NK-92 (cell line): ENCODE data around the gene RTP3.
"Not testable (repeated sequence)": the region's sequence is repeated elsewhere in the genome, so short reads cannot be mapped to it uniquely, and the experiment has no call there.

Experiments used
- DNase-seq: peaks from one replicate; lab custom pipeline; 2025; ENCODE audit not compliant: unreplicated experiment; lab: John Stamatoyannopoulos, UW

Gene RTP3

GRCh38 chr3:46544771-46545503 lies 47.2 kb downstream of the RTP3 start:
- DNase-seq = no peak

GRCh38 chr3:46545818-46546630 lies 48.2 kb downstream of the RTP3 start:
- no peak for DNase-seq

GRCh38 chr3:46546896-46547440 lies 49.2 kb downstream of the RTP3 start:
- DNase-seq = no peak

GRCh38 chr3:46548611-46549010 lies 50.8 kb downstream of the RTP3 start:
- not testable (repeated sequence) for DNase-seq

GRCh38 chr3:46549408-46549904 lies 51.7 kb downstream of the RTP3 start:
- DNase-seq = no peak

- DNase-seq = no peak
Observed at GRCh38 chr3:46549989-46550388, 52.2 kb downstream of the RTP3 start.
